HepG2 (cell line): ENCODE results near the gene INF2. TPM values are rescaled to one million over a fixed set of nuclear protein-coding genes. Genes with fewer than 3 reads are reported as not detected.

Experiments used
- ARNTL ChIP-seq: sonication (generic); formaldehyde crosslinking; IDR thresholded peaks from 2 replicates; pipeline ENCODE4 v1.4.0; 2020; ENCODE audit warnings: mild to moderate bottlenecking, missing genetic modification reagents
- ATF7 ChIP-seq, 2 experiments: fragments of 450-650 bp in 1 of 2; sonication (generic) in 1 of 2; formaldehyde crosslinking in 1 of 2; IDR thresholded peaks; 2 replicates each; pipeline versions ENCODE4 v1.4.0 to v1.6.1; 2016 to 2020; ENCODE audit warnings: antibody characterized with exemption in 1 of 2, mild to moderate bottlenecking in 1 of 2, missing genetic modification reagents in 1 of 2
- FOXK1 ChIP-seq: sonication (generic); formaldehyde crosslinking; IDR thresholded peaks from 2 replicates; pipeline ENCODE4 v1.4.0; 2020; ENCODE audit warnings: low read depth, missing genetic modification reagents, borderline replicate concordance
- IRF2 ChIP-seq: IDR thresholded peaks from 2 replicates; pipeline ENCODE4 v1.6.1; 2018; ENCODE audit warnings: missing genetic modification reagents, missing compliant biosample characterization
- JUND ChIP-seq: sonication (generic); formaldehyde crosslinking; IDR thresholded peaks from 2 replicates; pipeline ENCODE4 v1.8.0; 2022; ENCODE audit warnings: mild to moderate bottlenecking, missing genetic modification reagents
- MNT ChIP-seq: fragments of 450-650 bp; IDR thresholded peaks from 2 replicates; pipeline ENCODE4 v1.6.1; 2016
- NR2F2 ChIP-seq: IDR thresholded peaks from 2 replicates; pipeline ENCODE4 v1.6.1; 2012; ENCODE audit warnings: low read depth, inconsistent platforms, borderline replicate concordance
- SALL1 ChIP-seq: sonication (generic); formaldehyde crosslinking; IDR thresholded peaks from 2 replicates; pipeline ENCODE4 v1.8.0; 2022; ENCODE audit warnings: mild to moderate bottlenecking, missing genetic modification reagents
- SALL2 ChIP-seq: sonication (generic); formaldehyde crosslinking; IDR thresholded peaks from 2 replicates; pipeline ENCODE4 v1.8.1; 2023; ENCODE audit warnings: mild to moderate bottlenecking, missing genetic modification reagents, inconsistent platforms
- SATB2 ChIP-seq: sonication (generic); formaldehyde crosslinking; IDR thresholded peaks from 2 replicates; pipeline ENCODE4 v1.5.0; 2020; ENCODE audit warnings: missing genetic modification reagents
- SP4 ChIP-seq: sonication (generic); formaldehyde crosslinking; IDR thresholded peaks from 2 replicates; pipeline ENCODE4 v1.8.1; 2023; ENCODE audit warnings: mild to moderate bottlenecking, missing genetic modification reagents
- SPEN ChIP-seq: sonication (generic); formaldehyde crosslinking; IDR thresholded peaks from 2 replicates; pipeline ENCODE4 v1.5.1; 2020; ENCODE audit warnings: low read depth, mild to moderate bottlenecking, missing genetic modification reagents
- SSRP1 ChIP-seq: IDR thresholded peaks from 2 replicates; pipeline ENCODE4 v1.6.1; 2016; ENCODE audit warnings: control low read depth
- ZBTB20 ChIP-seq: sonication (generic); formaldehyde crosslinking; IDR thresholded peaks from 2 replicates; pipeline ENCODE4 v1.8.1; 2023; ENCODE audit warnings: missing genetic modification reagents, low read depth, mild to moderate bottlenecking, borderline replicate concordance
- ZBTB25 ChIP-seq: IDR thresholded peaks from 2 replicates; pipeline ENCODE4 v1.6.1; 2018; ENCODE audit warnings: missing genetic modification reagents
- ZBTB38 ChIP-seq: sonication (generic); formaldehyde crosslinking; IDR thresholded peaks from 2 replicates; pipeline ENCODE4 v1.5.1; 2020; ENCODE audit warnings: mild to moderate bottlenecking, missing genetic modification reagents
- ZKSCAN1 ChIP-seq: fragments of 150-350 bp; IDR thresholded peaks from 2 replicates; pipeline ENCODE4 v1.6.1; 2014; ENCODE audit warnings: low read length
- ZNF260 ChIP-seq: sonication (generic); formaldehyde crosslinking; IDR thresholded peaks from 2 replicates; pipeline ENCODE4 v1.4.0; 2020; ENCODE audit warnings: missing genetic modification reagents, low read depth, mild to moderate bottlenecking, borderline replicate concordance
- ZNF274 ChIP-seq: sonication (generic); formaldehyde crosslinking; IDR thresholded peaks from 2 replicates; pipeline ENCODE4 v1.5.1; 2020; ENCODE audit warnings: mild to moderate bottlenecking, missing genetic modification reagents
- ZNF326 ChIP-seq: sonication (generic); formaldehyde crosslinking; IDR thresholded peaks from 2 replicates; pipeline ENCODE4 v1.4.0; 2020; ENCODE audit warnings: missing genetic modification reagents, borderline replicate concordance
- ZNF670 ChIP-seq: sonication (generic); formaldehyde crosslinking; IDR thresholded peaks from 2 replicates; pipeline ENCODE4 v1.8.0; 2022; ENCODE audit warnings: mild to moderate bottlenecking, missing genetic modification reagents, borderline replicate concordance
- ZNF772 ChIP-seq: sonication (generic); formaldehyde crosslinking; IDR thresholded peaks from 2 replicates; pipeline ENCODE4 v1.5.0; 2020; ENCODE audit warnings: mild to moderate bottlenecking, missing genetic modification reagents
- polyA plus RNA-seq, 8 experiments: library from polyadenylated mRNA; depleted of rRNA in 3 of 8; stranded (reverse) in 7 of 8; unstranded in 1 of 8; fragments of >200 nt; fragmentation: Illumina TruSeq in 4 of 8; extraction: Trizol in 4 of 8; gene quantifications; 2 replicates each; pipeline versions ENCODE4 v1.2.1 to v1.2.3, GENCODE V29; 2011 to 2016; ENCODE audit warnings: low read depth in 4 of 8, missing spikeins in 1 of 8, mixed read lengths in 1 of 8; ENCODE audit not compliant: insufficient read depth in 1 of 8
- total RNA-seq, 5 experiments: library from RNA; depleted of rRNA; stranded (reverse); fragments of >200 nt; fragmentation: Illumina TruSeq; extraction: Trizol; gene quantifications; 2 replicates each; pipeline ENCODE4 v1.2.3, GENCODE V29; 2016; ENCODE audit warnings: low read depth in 1 of 5
- TF ChIP-seq, protein P1 (sequence below): IDR thresholded peaks from 2 replicates; pipeline ENCODE4 v1.6.1; 2016; ENCODE audit warnings: low read depth, borderline replicate concordance
- TF ChIP-seq, protein P2 (sequence below): sonication (generic); formaldehyde crosslinking; IDR thresholded peaks from 2 replicates; pipeline ENCODE4 v1.4.0; 2020; ENCODE audit warnings: mild to moderate bottlenecking, low read depth, missing genetic modification reagents

The INF2 gene
- total and polyA plus RNA-seq, 2 of the 13 experiments (the other 11 are each of a cell fraction or from before 2014, with no cell fraction given): 16.4 to 26.4 TPM

DNA sequence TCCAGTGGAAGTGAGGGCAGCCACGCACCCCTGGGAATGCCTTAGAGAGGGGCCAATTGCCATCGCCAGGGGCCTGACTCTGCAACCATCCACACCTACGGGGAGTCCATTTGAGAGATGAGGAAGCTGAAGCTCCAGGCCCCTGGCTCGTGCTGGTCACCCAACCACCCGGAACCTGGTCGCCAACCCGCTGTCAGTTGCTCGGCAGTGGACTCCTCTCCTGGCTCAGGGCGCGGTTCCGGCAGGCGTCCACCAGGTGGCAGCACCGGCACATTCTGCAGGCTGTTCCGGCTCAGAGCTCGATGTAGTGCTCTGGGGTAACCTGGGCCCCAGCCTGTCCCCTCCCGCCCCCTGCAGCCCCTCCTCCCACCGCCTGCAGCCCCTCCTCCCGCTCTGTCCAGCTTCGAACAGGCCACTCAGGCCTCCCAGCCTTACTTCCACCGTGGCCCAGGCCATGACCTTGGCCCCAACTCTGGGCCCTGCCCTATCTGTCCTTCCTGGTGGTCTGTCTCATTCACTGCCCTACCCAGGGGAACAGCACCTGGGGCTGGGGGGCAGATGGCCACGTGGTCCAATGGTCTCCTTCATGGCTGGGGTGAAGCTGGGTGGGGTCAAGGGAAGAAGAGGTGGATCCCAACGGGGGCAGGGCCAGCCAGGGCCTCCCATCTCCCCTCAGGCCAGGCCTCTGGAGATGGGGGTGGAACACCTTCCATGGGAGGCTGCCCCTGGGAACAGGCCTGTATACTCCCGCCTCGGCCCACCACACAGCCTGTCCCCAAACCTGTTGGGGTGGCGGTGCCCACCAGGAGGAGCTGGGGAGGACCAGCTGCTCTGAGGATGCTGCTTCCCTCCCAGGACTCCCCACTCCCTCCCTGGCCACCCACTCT, 79.3 kb downstream of the INF2 start (continued):
- TF ChIP-seq SPEN (CRISPR knock-in tag) (peak; percentile 69; the same call in 1 of the 2 replicates), ZNF260 (no peak), ARNTL (peak; percentile 70; the same call in 1 of the 2 replicates), FOXK1 (CRISPR knock-in tag) (peak; percentile 50; the same call in 1 of the 2 replicates), SP4 (CRISPR knock-in tag) (peak; percentile 37; the same call in 1 of the 2 replicates), NR2F2 (peak; percentile 43; the same call in 1 of the 2 replicates), ZBTB38 (CRISPR knock-in tag) (peak; percentile 78; the same call in 1 of the 2 replicates), ATF7 (IDR thresholded peaks at IDR 0.05) (no peak), ATF7 (CRISPR knock-in tag; IDR thresholded peaks at IDR 0.05) (no peak), JUND (no peak), ZBTB20 (CRISPR knock-in tag) (peak; percentile 3; the same call in 1 of the 2 replicates), ZNF326 (CRISPR knock-in tag) (peak; percentile 81; the same call in 1 of the 2 replicates), SATB2 (no peak), IRF2 (CRISPR knock-in tag) (peak; percentile 62), ZNF670 (CRISPR knock-in tag) (peak; percentile 73; the same call in 1 of the 2 replicates), SSRP1 (CRISPR knock-in tag) (peak; percentile 76; the same call in 1 of the 2 replicates), ZKSCAN1 (peak; percentile 55; the same call in 1 of the 2 replicates), ZBTB25 (CRISPR knock-in tag) (0 out of 2 replicates have a peak, but pooled peaks have one; percentile 42), ZNF274 (CRISPR knock-in tag) (0 out of 2 replicates have a peak, but pooled peaks have one; percentile 40), SALL2 (CRISPR knock-in tag) (peak; percentile 66), MNT (peak; percentile 52; the same call in 1 of the 2 replicates), SALL1 (peak; percentile 85), ZNF772 (0 out of 2 replicates have a peak, but pooled peaks have one; percentile 45)
- TF ChIP-seq, protein P1, sequence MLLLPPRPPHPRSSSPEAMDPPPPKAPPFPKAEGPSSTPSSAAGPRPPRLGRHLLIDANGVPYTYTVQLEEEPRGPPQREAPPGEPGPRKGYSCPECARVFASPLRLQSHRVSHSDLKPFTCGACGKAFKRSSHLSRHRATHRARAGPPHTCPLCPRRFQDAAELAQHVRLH: peak; percentile 80; the same call in 1 of the 2 replicates
- TF ChIP-seq, protein P2, sequence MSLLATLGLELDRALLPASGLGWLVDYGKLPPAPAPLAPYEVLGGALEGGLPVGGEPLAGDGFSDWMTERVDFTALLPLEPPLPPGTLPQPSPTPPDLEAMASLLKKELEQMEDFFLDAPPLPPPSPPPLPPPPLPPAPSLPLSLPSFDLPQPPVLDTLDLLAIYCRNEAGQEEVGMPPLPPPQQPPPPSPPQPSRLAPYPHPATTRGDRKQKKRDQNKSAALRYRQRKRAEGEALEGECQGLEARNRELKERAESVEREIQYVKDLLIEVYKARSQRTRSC (CRISPR knock-in tag): peak; percentile 20; the same call in 1 of the 2 replicates
